ENCODE data around the gene ABHD8.

DNA sequence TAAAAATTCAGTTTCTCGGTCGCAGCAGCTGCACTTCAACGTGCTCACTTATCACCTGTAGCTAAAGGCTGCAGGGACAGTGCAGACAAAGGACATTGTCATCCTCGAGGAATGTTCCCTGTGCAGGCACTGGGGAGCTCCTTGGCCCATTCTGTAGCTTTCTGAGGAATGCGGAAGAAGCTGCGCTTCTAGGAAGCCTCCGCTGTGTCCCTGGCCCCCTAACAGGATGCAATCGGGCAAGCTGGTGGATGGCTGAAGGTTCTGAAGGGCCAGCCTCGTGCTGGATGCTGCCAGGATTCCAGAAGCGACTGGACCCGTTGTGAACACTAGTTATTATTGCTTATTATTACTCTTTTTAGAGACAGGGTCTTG lies 23.4 kb upstream of the ABHD8 start:
- TF ChIP-seq, protein P1, sequence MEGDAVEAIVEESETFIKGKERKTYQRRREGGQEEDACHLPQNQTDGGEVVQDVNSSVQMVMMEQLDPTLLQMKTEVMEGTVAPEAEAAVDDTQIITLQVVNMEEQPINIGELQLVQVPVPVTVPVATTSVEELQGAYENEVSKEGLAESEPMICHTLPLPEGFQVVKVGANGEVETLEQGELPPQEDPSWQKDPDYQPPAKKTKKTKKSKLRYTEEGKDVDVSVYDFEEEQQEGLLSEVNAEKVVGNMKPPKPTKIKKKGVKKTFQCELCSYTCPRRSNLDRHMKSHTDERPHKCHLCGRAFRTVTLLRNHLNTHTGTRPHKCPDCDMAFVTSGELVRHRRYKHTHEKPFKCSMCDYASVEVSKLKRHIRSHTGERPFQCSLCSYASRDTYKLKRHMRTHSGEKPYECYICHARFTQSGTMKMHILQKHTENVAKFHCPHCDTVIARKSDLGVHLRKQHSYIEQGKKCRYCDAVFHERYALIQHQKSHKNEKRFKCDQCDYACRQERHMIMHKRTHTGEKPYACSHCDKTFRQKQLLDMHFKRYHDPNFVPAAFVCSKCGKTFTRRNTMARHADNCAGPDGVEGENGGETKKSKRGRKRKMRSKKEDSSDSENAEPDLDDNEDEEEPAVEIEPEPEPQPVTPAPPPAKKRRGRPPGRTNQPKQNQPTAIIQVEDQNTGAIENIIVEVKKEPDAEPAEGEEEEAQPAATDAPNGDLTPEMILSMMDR (IDR thresholded peaks at IDR 0.05; ENCODE audit: low read depth, low read length, poor library complexity, severe bottlenecking) = no peak
- TF ChIP-seq EZH2phosphoT487 (IDR thresholded peaks at IDR 0.05; ENCODE audit: borderline replicate concordance, low read length) = no peak
